Hindlimb muscle (tissue), 1 donor: Measurements from ENCODE around the gene MEIOSIN. TPM values are rescaled to one million over a fixed set of nuclear protein-coding genes. Genes with fewer than 3 reads are reported as not detected.
"Not testable (repeated sequence)": the region's sequence is repeated elsewhere in the genome, so short reads cannot be mapped to it uniquely, and the experiment has no call there.

Source experiments
- DNase-seq: peaks from one replicate; pipeline ENCODE4 v3.0.0-alpha.2; 2013
- polyA plus RNA-seq: library from polyadenylated mRNA; unstranded; fragments of 120-200 nt; gene quantifications from one replicate; pipeline ENCODE4 v1.2.1, GENCODE V29; 2013; ENCODE audit not compliant: insufficient read length

The MEIOSIN gene, protein sequence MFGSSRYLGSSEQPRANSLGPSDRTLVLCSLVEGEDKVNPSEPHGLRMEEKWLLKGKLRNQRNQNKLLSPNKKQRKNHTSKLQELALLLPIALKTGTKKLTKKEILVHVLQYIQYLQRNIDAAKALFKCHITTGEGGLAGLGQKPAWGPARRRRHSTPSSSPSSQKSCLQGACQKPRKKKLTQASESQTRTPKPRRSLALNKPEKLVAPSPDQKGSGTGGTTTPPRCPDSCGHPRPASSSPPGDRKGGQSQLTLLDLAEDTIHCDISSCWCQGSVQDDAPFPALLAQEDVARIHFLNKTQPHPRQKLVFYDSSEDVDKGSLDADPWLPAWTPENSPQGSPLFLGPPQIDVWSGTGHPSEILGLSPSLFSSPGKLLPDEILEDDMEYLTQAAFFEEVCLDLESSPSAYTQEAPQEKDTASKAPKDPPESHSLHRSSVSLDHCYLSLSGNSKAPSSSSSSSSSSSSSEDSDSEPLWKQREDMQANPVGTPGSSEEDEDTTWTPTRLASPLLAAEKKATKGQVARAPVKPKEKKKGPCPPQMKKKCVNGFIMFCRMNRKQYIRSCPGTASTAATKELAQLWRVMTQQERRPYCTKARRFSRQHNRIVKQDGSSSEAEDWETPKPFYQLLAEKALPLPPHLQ
- not detected for polyA plus RNA-seq

DNA sequence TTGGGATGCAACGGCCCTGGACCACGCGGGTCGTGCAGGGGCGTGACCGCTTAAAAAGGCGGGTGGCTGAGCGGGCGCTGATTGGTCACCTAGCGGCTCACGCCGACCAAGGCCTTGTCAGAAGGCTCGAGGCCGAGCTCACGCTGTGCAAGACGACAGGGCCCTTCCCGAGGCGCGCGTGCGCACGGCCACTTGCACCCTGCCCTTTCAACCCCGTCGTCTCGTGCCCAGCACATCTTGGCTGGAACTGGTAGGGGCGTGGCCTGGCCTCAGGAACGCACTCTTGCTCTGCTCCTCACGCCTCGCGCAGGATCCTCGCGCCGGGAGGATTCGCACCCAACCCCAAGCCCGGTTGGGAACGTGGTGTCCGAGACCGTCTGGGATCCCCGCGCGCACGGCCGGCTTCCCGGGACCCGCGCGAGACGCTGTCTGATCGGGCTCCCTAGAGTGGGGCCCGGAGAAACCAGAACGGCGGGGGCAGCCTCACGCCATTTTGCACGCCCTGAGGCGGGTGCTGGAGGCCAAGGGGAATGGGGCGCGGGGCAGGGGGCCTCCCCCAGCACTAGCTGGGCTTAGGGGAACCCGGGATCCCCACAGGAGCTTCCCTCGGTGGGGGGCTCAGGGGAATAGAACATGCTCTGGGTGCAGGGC lies at the start of gene MEIOSIN:
Gene MEIOSIN, plus strand, starts transcription at position 280 of the 651 bp plus-strand sequence. CDS start 1,938 bp downstream, outside the sequence.
- no peak for DNase-seq

DNA sequence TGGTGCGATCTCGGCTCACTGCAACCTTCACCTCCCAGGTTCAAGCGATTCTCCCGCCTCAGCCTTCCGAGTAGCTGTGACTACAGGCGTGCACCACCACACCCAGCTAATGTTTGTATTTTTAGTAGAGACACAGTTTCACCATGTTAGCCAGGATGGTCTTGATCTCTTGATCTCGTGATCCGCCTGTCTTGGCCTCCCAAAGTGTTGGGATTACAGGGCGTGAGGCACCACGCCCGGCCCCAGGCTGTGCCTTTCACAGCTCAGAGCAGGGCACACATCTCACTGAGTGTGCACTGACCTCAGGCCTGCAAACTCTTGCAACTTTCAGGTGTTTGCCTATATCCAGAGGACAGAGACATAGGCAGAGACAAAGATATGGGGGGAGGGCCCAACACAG lies 48.2 kb upstream of the MEIOSIN start:
- not testable (repeated sequence) for DNase-seq

DNA sequence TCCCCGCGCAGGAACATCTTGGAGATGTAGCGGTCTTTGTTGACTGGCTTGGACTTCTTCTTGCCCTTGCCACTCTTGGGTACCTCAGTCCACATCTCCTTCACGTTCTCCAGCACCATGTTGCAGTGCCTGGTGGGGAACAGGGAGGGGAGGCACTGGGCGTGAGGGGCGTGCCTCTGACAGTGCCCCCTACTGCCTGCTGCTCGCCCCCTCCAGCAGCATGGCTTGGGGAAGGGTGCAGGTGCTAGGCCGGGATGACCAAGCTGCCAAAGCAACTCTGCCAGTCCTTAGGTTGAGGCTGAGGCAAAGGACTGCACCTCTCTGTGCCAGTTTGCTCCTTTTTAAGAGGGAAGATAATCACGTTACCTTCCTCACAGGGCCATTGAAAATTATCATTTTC lies 45.6 kb upstream of the MEIOSIN start:
- DNase-seq = no peak

DNA sequence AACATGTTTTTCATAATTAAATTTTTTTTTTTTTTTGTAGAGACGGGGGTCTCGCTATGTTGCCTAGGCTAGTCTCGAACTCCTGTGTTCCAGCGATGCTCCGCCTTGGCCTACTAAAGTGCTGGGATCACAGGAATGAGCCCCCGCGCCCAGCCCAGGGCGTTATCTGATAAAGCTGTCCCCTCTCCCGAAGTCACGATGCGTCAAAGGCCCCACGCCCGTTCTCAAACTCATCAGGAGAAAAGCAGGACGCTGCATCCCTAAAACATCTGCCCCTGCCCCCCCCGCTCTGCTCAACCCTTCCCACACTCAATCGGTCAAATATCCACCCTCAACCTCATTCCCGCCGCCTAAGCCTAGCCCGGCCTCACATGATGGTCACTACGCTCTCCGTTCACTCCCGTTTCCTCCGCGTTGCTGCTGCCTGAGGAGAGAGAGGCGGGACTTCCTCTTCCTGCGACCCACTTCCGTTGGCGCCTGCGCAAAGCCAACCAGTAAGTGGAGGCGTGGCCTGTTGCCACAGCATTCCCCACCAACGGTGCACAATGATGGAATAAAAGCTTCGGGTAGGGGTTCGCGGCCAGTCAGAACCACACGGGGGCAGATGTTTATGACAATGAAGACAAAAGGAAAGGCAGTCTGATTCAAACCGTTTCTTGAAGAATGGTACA lies 41.6 kb upstream of the MEIOSIN start, which contains the start of gene SNRPD2:
Gene SNRPD2, minus strand, starts transcription at position 438 of the 671 bp plus-strand sequence. Its CDS starts 65 bp downstream, at position 373.
- peak; percentile 95 for DNase-seq

DNA sequence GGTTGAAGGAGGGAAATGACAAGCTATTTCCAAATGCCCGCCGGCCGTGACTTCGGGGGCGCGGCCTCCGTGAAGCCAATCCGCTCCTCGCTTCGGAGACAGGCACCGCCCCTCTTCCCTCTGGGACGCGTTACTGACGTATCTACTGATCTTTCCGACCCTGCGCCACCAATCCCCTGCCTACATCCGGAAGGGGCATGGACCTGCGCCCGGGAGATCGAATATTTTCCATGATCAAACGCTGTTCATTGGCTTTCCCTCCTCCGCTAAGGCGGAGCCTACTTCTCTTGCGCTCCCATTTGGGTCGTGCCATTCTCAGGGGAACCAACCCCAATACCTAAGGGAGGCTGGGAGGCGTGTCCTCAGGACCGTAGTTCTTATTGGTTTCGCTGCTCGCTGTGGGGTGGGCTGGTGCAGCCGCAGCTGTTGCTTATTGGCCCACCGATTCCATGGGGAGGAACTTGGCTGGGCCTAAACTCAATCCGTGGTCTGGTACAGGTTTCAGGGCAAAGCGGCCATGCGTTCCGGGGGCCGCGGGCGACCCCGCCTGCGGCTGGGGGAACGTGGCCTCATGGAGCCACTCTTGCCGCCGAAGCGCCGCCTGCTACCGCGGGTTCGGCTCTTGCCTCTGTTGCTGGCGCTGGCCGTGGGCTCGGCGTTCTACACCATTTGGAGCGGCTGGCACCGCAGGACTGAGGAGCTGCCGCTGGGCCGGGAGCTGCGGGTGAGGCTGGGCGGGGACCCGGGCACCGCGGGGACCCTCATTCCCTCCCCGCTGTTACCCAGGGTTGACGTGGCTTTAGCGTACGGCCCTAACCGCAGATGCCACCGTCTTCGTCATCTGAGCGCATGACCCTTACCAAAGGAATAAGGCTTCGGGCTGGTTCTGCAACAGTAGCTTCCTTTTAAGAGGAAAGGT lies 40.8 kb upstream of the MEIOSIN start, which contains the start of gene QPCTL:
Gene QPCTL, plus strand, starts transcription at position 480 of the 919 bp plus-strand sequence. Its CDS starts 38 bp downstream, at position 518.
- DNase-seq = peak; percentile 95

DNA sequence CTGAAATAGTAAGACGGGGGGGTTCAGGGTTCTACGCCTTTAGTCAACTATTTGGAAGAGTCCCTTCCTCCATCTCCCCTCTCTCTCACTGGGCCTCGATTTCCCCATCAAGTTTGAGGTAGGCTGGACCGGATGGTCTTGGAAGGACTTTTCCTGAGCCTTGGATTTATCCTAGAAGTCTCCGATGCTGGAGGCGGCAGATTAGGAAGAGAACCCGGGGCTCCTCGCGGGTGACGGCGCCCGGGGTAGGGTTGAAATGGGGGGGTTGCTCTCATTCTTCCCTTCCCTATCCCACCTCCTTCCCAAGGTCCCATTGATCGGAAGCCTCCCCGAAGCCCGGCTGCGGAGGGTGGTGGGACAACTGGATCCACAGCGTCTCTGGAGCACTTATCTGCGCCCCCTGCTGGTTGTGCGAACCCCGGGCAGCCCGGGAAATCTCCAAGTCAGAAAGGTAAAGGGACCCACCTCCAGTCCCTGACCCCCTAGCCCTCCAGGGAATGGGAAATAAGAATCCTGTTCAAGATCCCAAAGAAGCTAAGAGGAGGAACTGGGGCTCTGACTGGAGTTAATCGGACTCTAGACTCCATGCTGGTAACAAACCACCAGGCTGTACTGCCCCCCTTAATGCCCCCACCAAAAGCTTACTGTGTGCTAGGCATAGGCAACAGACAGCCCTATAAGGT lies 40.0 kb upstream of the MEIOSIN start:
- peak; percentile 68 for DNase-seq

DNA sequence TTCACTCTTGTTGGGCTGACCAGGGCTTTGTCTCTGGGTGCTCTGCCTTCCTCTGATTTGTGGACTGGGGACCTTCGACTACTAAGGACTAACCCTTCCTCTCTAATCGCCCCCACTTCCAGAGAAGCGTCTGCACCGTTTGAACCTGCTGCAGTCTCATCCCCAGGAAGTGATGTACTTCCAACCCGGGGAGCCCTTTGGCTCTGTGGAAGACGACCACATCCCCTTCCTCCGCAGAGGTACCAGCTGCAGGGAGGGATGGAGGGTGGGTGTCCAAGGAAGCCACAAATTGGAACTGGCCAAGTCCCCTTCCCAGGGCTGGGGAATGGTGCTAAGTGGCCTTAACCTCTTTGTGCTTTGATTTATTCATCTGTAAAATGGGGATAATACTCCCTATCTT lies 31.6 kb upstream of the MEIOSIN start:
- no peak for DNase-seq

DNA sequence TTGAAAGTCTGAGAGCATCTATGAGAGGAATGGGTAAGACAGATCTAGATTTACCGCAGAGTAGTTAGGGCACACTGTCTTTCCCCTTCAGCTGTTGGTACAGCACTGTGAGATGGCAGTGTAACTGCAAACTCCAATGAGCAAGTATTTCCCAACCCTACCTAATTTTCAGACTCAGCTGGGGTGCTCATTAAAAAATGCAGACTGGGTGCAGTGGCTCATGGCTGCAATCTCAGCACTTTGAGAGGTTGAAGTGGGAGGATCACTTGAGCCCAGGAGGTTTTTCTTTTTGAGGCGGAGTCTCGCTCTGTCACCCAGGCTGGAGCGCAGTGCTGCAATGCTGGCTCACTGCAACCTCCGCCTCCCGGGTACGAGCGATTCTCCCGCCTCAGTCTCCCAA lies 28.1 kb upstream of the MEIOSIN start:
- DNase-seq = no peak

DNA sequence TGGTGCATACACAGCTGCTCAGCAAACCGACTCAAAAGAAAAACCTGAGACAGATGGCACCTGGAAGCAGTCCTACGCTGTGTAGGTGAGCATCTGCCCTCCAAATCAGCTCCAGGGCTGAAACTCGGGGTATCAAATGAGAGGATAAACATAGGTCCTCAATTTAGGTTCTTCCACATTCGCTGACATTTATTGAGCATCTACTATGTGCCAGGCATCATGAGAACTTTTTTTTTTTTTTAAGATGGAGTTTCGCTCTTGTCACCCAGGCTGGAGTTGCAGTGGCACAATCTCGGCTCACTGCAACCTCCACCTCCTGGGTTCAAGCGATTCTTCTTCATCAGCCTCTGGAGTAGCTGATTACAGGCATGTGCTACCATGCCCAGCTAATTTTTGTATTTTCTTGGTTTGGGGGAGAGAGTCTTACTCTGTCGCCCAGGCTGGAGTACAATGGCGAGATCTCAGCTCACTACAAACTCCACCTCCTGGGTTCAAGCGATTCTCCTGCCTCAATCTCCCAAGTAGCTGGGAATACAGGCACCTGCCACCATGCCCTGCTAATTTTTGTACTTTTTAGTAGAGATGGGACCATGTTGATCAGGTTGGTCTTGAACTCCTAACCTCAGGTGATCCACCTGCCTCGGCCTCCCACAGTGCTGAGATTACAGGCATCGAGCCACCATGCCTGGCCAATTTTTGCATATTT lies 27.4 kb upstream of the MEIOSIN start:
- no peak for DNase-seq

DNA sequence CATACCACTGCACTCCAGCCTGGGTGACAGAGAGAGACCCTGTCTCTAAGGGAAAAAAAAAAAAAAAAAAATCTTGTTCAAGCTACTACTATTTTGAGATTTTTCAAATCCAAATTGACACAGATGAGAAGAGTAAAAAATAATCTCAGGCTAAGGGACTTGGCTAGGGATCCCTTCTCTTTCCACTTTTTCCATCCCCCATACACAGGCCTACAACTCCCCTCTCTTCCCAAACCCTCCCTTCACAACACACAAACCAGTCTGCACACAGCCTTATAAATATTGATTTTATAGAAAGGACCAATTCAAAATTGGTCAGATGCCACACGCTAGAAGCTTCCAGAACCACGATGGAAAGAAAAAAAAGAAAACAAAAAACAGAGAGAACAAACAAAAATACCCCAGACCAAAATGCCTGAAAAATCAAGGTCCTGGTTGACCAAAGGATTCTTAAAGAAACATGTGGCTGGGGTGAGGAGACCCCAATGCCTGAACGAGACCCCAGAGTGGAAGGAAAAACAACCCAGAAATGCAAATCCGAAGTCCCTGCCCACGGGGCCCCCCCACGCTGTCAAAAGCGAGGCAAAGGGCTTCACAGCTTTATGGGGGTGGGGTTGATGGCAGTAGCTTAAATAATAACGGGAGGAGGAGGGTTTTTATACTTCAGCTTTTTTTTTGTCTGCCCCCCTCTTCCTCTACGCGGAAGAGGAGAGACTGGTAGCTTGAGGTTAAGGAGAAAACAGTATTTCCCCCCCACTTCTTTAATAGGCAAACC lies 22.7 kb upstream of the MEIOSIN start:
- no peak for DNase-seq

DNA sequence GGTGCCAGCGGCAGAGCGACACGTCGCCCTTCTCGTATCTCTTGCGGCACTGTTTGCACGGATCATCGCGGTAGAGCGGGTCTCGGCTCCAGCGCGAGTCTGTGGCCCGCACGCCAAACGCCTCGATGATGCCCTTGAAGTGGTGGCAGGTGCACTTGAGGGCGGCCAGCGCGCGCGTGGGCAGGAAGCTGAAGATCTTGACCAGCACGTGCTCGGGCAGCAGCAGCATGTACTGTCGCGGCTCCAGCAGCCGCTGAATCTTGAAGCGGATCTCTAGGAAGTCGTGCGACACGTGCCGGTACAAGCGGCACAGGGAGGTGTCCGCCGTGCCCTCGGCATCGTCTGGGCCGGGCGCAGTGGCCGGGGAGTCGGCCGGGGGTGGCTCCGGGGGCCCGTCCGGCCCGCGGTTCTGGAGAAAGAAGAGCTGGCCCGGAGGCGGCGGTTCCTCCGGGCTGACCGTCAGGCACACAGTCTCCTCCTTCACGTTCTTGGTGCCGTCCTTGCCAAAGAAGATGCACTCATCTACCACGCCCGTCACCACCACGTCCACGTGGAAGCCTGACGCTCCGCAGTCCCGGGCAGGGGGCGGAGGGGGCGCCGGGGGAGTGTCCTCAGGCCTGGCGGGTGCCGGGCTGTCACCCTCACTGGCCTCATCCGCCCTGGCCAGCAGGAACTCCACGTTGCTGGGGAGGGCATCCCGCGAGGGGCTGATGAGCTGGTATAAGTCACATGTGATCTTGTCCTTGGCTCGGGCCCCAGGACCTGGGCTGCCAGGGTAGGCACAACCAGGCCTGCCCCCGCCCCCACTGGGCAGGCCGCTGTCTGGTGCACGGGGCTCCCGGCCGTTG lies 21.2 kb upstream of the MEIOSIN start:
- DNase-seq = no peak

DNA sequence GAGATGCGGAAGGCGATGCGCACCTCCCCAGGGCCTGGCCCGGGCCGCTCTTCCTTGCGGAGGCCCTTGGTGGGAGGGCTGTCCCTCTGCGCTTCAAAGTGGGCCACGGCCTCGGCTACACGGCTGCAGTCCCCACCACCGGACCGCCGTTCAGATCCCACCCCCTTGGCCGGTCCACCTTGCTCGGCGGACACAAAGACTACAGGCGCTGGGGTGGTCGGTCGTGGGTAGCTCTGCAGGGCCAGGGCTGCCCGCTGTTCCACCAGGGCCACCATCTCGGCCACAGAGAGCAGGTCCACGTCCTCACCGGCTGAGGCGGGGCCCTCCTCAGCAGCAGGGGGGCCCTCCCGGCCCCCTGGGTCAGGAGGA lies 20.6 kb upstream of the MEIOSIN start:
- no peak for DNase-seq

DNA sequence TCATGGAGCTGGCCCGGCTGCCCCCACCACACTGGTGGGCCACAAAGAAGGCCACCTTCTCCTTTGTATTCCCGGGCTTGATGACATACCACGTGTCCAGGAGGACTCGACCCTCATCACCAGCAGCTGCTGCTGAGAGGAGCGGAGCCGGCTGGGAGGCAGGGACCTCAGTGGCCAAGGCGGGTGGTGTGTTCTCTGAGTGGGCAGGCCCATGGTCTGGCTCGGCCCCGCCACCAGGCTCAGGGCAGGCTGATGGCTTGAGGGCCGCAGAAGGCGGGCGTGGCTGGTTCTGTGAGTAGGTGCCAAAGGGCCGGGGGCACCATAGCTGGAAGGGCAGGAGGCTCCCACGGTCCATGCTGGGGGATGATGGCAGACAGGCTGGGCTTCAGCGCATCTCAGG lies 20.1 kb upstream of the MEIOSIN start:
- DNase-seq = no peak

DNA sequence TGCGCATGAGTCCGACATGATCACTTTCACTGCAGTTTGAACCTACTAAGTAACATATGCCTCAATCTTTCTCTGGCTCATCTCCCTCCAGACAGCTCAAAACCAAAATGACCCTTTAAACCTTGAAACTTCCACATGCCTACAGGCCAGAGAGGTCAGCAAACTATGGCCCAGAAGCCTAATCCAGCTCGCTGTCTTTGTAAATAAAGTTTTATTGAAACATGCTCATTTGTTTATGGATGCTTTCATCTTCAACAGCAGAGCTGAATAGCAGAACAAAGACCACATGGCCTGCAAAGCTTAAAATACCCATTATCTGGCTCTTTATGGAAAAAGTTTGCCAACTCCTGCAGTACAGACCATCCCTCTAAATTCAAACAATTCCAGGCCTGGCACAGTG lies 18.1 kb upstream of the MEIOSIN start:
- no peak for DNase-seq

DNA sequence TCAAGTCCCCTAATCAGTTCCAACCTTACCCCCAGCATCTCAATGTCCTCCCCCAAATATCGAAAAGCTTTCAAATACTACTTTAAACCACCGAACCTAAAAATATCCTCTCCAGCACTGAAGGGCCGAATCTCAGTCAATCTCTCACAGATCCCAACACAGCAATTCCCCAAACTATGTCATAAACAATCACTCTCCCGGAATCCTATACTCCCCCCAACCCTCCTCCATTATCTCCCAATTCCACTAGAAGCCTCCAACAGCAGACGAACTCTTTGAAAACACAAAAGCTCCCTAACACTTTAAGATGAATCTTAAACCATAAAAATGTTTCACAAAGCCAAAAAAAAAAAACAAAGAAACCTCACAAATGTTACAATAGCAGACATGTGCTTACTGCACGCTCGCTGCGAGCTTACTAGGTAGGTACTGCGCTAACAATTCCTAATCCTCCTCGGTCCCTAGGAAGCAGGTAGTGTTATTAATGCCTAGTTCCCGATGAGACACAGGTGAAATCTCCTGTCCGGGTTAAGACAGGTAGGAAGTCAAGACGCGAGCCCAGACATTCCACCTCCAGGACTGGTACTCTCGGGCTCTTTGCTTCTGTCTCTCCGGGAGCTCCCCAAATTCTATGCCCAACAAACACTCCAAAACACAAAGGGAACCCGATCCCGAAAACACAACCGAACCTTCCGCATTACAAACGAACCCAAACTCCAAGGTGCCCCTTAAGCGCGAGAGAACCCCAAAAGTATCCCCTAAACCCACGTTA lies 16.7 kb upstream of the MEIOSIN start:
- DNase-seq = peak; percentile 26

DNA sequence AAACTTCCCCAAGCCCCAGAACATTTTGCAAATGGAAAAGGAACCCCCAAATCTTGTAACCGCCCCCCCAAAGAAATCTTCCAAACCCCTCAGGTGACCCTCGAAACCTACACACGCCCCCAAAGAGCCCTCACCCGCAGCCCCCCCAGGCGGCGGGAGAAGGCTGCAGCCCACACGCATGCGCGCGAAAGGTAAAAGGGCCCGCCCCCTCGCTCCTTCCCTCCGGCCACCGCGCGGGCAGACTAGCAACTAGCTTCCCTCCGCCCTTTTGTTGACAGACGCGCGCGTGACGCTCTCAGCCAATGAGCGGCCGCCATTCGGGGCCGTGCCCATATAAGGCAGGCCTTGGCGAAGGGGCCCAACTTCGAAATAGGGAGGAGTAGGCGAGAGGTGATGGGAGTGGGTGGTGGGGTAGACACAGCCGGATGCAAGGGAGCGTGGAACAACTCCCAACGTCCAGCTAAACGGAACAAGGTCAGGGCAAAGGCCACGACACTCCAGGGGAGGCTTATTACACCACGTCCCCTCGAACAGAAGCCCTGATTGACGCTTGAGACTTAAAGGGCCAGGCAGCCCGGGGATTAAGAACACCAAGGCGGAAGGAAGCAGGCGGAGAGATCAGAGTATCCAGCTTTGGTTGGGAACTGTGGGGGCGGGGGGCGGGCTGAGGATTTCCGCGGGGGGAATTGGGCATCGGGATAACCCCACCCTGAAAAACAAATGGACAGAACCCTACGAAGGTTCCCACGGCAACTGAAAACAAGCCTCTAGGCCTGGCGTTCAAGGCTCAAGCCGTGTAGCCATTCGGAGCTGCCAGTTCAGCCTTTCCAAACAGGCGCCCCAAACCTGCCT lies 15.9 kb upstream of the MEIOSIN start:
- DNase-seq = peak; percentile 97
